Mesothelial cell of epicardium (in vitro differentiated cells): ENCODE results near the gene CERS2. TPM values are rescaled to one million over a fixed set of nuclear protein-coding genes. Genes with fewer than 3 reads are reported as not detected.

Experiments
- DNase-seq, 2 experiments: peaks; one replicate each; pipeline ENCODE4 v3.0.0; 2021; ENCODE audit warnings: low spot score in 2 of 2; ENCODE audit not compliant: unreplicated experiment in 2 of 2
- H3K27ac Mint-ChIP-seq: 2 replicates; pipeline ENCODE4 v1.8.0; 2021; ENCODE audit warnings: mixed read lengths
- H3K27me3 Mint-ChIP-seq: 2 replicates; pipeline ENCODE4 v1.8.0; 2021; ENCODE audit warnings: low read depth, mixed read lengths
- H3K36me3 Mint-ChIP-seq: 2 replicates; pipeline ENCODE4 v1.8.0; 2021; ENCODE audit warnings: mixed read lengths
- H3K4me1 Mint-ChIP-seq: 2 replicates; pipeline ENCODE4 v1.8.0; 2021; ENCODE audit warnings: mixed read lengths
- H3K4me3 Mint-ChIP-seq: 2 replicates; pipeline ENCODE4 v1.8.0; 2021; ENCODE audit warnings: mild to moderate bottlenecking, moderate library complexity, mixed read lengths
- H3K9me3 Mint-ChIP-seq: 2 replicates; pipeline ENCODE4 v1.8.0; 2021; ENCODE audit warnings: mixed read lengths
- CTCF ChIP-seq: fragments of 200-600 bp; sonication (generic); IDR thresholded peaks from one replicate; pipeline ENCODE4 v1.5.0; 2021; ENCODE audit warnings: antibody characterized with exemption; ENCODE audit not compliant: unreplicated experiment
- total RNA-seq: library from RNA; stranded (reverse); gene quantifications from 3 replicates; pipeline ENCODE4 v1.2.1, GENCODE V29; 2021

CERS2 gene
- total RNA-seq, 1 donor from 2014 or later, result 132 TPM

- Mint-ChIP-seq H3K36me3 (peaks cover 48% of the 10 kb centered on the region), H3K27ac (no peak overlapping the region), H3K4me1 (no peaks in the 10 kb centered on the region), H3K4me3 (no peak overlapping the region), H3K27me3 (no peaks in the 10 kb centered on the region), H3K9me3 (no peaks in the 10 kb centered on the region)
- no peak for TF ChIP-seq CTCF
- DNase-seq, result no peak
These were observed 11.1 kb downstream of the CERS2 start for GRCh38 chr1:150963321-150964163.

GRCh38 chr1:150961756-150962155, 12.9 kb downstream of the CERS2 start:
- H3K27ac Mint-ChIP-seq, result no peak overlapping the region
- peaks cover 57% of the 10 kb centered on the region for H3K36me3 Mint-ChIP-seq
- no peaks in the 10 kb centered on the region for H3K9me3 Mint-ChIP-seq
- H3K27me3 Mint-ChIP-seq, result no peaks in the 10 kb centered on the region
- H3K4me3 Mint-ChIP-seq, result no peak overlapping the region
- DNase-seq, result no peak
- TF ChIP-seq CTCF, result no peak
- H3K4me1 Mint-ChIP-seq, result no peaks in the 10 kb centered on the region

- no peaks in the 10 kb centered on the region for H3K9me3 Mint-ChIP-seq
- no peaks in the 10 kb centered on the region for H3K27me3 Mint-ChIP-seq
- no peak for TF ChIP-seq CTCF
- peaks cover 58% of the 10 kb centered on the region for H3K36me3 Mint-ChIP-seq
- no peaks in the 10 kb centered on the region for H3K4me1 Mint-ChIP-seq
- no peak overlapping the region for H3K4me3 Mint-ChIP-seq
- no peak for DNase-seq
- H3K27ac Mint-ChIP-seq, result no peak overlapping the region
These were observed 14.0 kb downstream of the CERS2 start for GRCh38 chr1:150960646-150961045.

GRCh38 chr1:150957666-150958065, 17.0 kb downstream of the CERS2 start:
- H3K4me1 Mint-ChIP-seq, result no peaks in the 10 kb centered on the region
- H3K27ac Mint-ChIP-seq, result no peak overlapping the region
- no peak for DNase-seq
- H3K9me3 Mint-ChIP-seq, result no peaks in the 10 kb centered on the region
- H3K27me3 Mint-ChIP-seq, result no peaks in the 10 kb centered on the region
- H3K36me3 Mint-ChIP-seq, result peaks cover 60% of the 10 kb centered on the region
- H3K4me3 Mint-ChIP-seq, result no peak overlapping the region
- TF ChIP-seq CTCF, result no peak

- no peak for DNase-seq
- Mint-ChIP-seq H3K4me1 (no peaks in the 10 kb centered on the region), H3K27me3 (no peaks in the 10 kb centered on the region), H3K4me3 (no peak overlapping the region), H3K36me3 (peaks cover 59% of the 10 kb centered on the region), H3K27ac (no peak overlapping the region), H3K9me3 (no peaks in the 10 kb centered on the region)
- no peak for TF ChIP-seq CTCF
These were observed 19.4 kb downstream of the CERS2 start for GRCh38 chr1:150955280-150955679.
